GM19328 (cell line): ENCODE results near the gene NDUFAF8.

Source experiments
- ATAC-seq: cut with Tn5 transposase; IDR thresholded peaks from one replicate; pipeline ENCODE4 v1.9.1; 2021; ENCODE audit warnings: mild to moderate bottlenecking, moderate library complexity; ENCODE audit not compliant: unreplicated experiment

The NDUFAF8 gene

GRCh38 chr17:81267390-81268067 is 28.4 kb downstream of the NDUFAF8 start:
- no peak for ATAC-seq

- ATAC-seq, result no peak
Measured at GRCh38 chr17:81270279-81270678, 31.2 kb downstream of the NDUFAF8 start.

DNA sequence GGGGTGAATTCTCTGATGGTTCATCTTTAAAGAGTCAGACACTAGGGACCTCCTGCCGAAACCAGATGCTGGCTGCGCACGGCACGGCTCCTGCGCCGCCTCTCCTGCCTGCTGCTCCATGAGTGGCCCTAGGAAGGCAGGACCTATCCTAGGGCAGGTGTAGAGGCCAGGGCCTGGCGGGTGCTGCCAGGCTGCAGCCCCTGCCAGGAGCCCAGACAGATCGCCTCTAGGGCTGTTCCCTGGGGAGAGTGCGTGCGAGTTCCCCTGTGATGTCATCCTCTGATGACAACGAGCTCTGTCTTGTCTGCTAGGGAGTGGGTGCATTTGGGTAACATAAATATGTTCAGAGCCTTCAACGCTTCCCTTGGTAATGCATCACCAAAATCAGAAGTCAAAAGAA is 32.1 kb downstream of the NDUFAF8 start:
- no peak for ATAC-seq

GRCh38 chr17:81272616-81273015 is 33.5 kb downstream of the NDUFAF8 start:
- ATAC-seq, result no peak

DNA sequence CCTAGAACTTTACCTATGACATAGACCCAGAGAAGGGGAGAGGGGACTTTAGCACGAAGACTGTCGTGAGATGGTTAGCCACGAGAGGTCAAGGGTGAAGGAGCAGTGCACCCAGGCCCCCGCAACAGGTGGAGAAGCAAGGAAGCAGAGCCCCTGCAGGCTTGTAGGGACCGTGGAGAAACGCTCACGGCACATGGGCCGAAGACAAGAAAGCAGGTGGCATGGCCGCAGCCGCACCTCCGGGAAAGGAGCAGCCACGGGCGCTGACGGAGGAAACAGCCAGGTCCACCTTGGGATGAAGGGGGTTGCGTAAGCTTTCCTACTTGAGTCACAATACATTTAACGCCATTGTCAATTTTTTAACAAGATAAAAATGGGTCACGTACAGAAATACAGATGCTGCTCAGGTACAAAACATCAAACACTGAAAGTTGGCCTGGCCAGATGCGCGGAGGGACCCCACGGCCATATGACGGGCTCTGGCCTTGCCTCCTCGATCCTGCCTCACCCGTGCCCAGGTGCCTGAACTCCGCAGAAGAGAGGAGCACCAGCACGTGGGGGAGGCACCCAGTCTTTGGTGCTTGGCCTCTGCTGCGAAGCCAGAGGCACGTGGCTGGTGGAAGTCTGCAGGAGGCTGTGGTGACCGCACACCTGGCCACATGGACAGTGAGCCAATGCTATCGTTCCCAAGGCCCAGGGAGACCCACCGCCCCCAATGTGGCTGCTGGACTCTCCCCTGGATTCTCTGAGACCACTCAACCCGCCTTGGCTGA is 34.8 kb downstream of the NDUFAF8 start:
- no peak for ATAC-seq

DNA sequence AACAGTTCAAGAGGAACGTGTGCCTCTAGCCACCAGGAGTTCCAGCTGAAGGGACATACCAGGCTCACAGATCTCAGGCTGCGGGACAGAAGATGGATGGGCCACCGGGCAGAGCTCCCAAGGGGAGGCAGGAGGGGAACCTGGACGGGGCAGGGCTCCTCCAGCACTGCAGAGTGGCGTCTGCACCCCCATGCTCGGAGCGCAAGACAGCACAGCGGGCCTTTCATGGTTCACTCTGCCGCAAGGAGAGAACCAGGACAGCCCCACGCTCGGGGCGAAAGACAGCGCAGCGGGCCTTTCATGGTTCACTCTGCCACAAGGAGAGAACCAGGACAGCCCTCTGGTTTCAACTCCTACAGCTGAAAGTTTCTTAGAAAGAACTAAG is 35.3 kb downstream of the NDUFAF8 start:
- ATAC-seq, result no peak

GRCh38 chr17:81276781-81277180 is 37.7 kb downstream of the NDUFAF8 start:
- ATAC-seq, result no peak

- no peak for ATAC-seq
Measured at GRCh38 chr17:81277421-81277820, 38.3 kb downstream of the NDUFAF8 start.

DNA sequence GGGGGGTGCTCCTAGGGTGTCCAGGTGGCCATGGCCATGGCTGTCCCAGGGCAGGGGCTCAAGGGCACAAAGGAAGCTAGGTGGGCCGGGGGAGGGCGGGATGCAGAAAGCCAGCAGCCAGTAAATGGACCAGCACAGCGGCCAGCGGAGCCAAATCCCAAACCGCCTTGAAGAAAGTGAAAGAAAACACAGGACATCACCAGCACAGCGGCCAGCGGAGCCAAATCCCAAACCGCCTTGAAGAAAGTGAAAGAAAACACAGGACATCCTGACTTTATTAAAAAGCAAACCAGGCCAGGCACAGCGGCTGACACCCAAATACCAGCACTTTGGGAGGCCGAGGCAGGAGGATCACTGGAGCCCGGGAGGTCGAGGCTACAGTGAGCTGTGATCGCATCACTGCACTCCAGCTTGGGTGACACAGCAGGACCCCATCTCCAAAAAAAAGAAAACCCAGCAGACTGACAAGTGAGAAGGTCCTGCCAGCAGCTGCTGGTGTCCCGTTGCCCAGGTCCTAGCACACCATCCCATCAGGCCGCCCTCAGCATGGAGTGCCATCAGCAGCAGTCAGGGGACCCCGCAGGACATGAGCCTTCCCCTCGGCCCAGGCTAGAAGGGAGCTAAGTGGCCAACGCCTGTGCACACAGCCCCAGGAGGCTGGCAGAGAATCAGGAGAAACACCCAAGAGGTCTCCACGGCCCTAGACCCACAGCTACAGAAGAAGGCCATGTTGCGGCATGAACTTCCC is 39.0 kb downstream of the NDUFAF8 start:
- no peak for ATAC-seq

DNA sequence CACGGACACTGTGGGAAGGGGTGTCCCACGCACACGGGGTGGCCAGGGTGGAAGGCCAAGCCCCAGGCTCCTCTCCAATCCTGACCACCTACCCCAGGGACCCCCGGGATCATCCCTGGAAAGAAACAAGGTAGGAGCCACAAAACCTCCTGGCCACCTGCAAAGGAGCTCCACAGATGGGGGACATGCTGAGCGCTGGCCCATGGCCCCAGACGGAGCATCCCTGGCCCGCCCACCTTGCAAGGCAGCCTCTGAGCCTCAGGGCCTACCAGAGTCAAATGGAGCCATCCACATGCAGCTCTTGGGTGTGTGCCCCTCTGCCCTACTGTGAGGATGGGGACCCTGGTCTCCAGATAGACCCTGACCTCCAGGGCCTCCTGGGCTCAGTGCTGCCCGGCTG is 39.7 kb downstream of the NDUFAF8 start:
- no peak for ATAC-seq

- ATAC-seq, result no peak
Measured at GRCh38 chr17:81279278-81280275, 40.5 kb downstream of the NDUFAF8 start.

GRCh38 chr17:81280571-81280970 is 41.5 kb downstream of the NDUFAF8 start:
- ATAC-seq, result no peak

- no peak for ATAC-seq
Measured at GRCh38 chr17:81282141-81282540, 43.0 kb downstream of the NDUFAF8 start.

DNA sequence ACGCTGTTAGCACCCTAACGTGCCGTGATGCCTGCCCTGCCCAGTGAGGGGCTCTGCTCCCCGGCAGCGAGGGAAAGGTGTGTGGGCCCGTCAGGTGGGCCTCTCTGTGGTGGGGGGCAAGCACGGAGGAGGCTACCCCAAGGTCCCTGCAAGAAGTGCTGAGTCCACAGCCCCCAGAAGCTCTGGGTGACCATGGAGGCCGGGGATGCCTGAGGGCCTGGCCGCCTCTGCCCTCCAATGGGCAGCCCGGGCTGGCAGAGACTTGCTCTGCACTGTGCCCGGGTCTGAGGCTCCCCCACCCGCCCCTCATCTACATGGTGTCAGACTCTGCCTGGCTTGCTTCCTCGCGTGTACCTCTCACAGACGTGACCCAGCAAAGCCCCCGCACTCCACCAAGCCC is 43.8 kb downstream of the NDUFAF8 start:
- no peak for ATAC-seq

DNA sequence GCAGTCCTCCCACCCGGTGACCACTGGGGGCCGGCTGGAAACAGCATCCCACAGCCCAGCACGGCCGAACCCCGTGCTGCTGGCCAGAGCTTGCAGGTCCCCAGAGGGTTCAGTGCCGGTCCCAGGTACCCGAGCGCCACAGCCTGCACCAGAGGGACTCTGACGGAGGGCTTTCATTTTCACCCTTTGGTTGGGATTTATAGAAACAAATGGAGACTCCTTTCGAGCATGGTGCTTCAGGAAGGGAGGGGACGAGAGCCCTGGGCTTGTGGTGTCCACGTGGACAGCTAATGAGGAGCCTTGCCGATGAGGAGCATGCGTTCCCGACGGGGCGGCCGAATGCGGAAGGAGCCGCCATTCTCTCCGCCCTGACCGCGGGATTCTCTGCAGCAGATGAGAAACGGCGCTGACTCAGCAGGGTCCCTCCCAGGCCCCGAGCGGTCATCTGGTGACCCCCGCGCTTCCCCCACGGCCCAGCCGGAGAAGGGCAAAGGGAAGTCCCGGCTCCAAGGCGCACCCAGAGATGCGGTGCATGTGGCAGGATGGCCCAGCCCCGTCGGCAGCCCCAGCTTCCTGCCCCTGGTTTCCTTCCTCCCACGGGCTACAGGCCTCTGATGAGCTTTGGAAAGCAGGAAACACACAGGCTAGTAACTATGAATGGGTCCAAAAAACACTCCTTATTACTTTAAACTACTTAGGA is 46.2 kb downstream of the NDUFAF8 start:
- ATAC-seq, result no peak

DNA sequence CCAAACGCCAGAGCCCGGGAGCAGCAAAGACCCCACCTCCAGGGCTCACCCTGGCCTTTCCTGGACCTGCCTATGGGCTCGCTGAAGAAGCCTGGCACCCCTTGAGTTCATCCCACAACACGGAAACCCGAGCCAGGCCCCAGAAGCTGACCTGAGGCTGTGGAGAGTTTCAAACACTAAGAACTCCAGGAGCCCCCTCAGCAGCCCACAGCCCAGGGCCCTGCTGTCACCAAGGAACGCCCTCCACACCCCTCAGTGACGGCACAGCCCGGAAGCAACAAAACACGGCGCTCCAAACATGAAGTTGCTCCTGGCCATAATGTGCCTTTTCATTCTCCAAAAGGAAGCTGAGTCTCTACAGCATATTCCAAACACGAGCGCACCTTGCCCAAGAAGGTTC is 46.8 kb downstream of the NDUFAF8 start:
- no peak for ATAC-seq

DNA sequence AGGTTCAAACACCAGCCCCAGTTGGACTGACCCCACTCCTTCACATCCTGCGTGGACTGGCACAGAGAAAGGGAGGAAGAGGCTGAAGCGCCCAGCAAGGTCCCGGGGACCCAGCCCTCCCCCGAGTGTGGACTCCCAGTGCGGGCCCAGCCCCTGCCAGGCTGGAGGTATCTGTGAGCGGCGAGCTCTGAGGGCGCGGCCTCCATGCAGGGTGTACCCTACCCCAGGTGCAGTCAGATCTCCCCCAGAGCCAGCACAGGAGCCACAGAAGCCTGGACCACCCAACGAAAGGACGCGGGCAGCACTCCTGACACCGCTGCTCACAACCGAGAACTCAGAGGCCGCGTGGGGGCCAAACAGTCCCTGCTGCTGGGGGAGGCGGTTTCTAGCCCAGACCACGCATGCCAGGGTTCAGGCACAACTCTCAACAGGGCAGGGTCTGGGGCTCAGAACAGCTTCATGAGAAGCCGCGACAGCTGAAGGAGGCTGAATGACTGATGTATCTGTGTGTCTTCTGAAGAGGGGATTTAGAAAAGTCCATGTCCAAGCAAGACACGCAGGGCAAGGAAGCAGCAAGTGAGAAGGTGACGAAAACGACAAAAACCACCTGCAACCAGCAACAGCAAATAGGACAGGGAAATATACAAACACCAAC is 47.5 kb downstream of the NDUFAF8 start:
- no peak for ATAC-seq

DNA sequence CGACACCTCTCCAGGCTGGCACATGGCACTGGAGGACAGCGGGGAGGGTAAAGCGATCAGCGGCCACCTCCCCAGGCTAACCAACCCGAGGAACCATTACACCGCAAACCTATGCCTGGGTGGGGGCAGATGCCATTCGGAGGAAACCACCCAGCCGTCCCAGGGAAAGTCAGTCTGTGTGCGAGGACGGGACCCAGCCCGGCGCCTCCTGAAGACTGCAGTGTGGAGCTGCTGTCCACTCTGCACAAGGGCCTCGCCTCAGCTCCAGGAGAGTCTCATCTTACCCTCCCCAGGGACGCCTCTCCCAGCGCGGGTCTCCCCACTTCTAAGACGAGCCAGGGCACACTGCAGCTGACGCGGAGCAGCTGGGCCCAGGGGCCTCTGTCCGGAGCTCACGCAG is 48.0 kb downstream of the NDUFAF8 start:
- no peak for ATAC-seq

GRCh38 chr17:81287741-81288430 is 48.8 kb downstream of the NDUFAF8 start:
- ATAC-seq, result no peak
